ENCODE results near the gene SORCS2.

Gene SORCS2

GRCh38 chr4:7662507-7662846 lies 470.1 kb downstream of the SORCS2 start:
- no peak for DNase-seq

GRCh38 chr4:7663075-7663541 lies 470.8 kb downstream of the SORCS2 start:
- no peak for DNase-seq

DNA sequence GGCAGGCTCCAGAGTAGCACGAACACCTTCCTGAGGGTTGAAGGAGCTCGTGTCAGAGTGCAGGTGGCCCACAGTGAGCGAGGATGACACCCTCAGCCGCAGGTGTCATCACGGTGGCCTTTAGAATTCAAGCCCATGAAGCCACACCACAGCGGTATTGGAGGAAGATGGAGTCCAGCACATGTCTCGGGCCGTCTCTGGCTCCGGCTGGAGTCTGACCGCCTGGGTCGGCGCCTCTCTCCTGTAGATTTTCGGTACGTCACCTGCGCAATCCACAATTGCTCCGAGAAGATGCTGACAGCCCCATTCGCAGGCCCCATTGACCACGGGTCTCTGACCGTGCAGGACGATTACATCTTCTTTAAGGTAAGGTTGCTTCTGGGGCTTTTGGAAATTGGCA lies 471.8 kb downstream of the SORCS2 start:
- DNase-seq: no peak

- no peak for DNase-seq
These were observed 473.0 kb downstream of the SORCS2 start for GRCh38 chr4:7665321-7665720.

DNA sequence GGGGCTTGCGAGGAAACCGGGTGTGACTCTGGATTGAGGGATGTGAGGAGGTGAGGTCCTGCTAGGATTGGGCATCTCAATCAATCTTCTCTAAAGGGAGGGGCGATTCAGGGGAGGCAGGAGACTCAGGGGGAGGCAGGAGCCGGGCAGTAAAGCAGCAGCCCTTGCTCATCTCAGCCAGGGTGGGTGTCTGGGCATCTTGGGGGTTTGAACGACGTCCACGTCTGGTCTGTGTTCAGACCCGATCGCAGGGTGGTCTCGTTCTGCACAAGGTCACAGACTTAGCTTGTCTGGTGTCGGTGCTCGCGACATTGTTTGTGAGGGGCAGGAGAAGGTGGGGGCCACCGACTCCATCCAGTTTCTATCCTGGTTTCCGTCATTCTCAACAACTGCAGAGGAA lies 473.7 kb downstream of the SORCS2 start:
- no peak for DNase-seq

DNA sequence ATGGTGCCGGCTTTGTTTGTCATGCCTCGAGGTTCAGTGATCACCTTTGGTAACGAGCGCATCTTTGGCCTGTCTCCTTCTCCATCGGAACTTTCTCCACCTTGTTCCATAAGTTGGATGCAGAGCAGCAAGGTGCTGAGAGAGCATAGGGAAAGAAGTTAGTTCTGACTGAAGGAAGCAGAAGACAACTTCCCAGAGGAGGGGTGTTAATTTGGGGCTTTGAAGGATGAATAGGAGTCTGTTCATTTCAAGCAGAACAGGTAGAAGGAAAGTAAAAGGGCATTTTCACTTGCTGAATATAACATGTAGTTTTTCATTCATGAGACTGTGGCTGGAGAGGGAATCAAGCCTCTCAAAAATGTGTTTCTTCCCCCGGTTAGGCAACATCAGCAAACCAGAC lies 474.4 kb downstream of the SORCS2 start:
- DNase-seq: no peak

GRCh38 chr4:7668271-7668670 lies 475.9 kb downstream of the SORCS2 start:
- no peak for DNase-seq

DNA sequence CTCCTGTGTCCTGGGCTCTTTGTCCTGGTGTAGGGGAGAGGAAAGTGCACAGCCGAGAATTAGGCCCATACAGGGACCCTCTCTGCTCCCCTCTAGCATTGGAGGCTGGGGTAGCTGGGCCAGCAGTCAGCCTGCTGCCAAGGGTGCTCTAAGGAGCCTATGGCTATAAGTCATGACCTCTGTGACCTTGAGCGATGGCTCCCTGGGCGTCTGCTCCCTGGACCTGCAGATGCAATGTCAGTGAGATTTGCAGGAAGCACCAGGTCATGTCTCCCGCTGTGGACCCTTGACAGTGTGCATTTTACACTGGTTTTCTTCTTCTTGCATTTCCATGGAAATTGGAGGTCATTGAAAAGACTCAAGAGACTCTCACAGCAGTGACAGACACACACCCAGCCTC lies 476.5 kb downstream of the SORCS2 start:
- DNase-seq: no peak

DNA sequence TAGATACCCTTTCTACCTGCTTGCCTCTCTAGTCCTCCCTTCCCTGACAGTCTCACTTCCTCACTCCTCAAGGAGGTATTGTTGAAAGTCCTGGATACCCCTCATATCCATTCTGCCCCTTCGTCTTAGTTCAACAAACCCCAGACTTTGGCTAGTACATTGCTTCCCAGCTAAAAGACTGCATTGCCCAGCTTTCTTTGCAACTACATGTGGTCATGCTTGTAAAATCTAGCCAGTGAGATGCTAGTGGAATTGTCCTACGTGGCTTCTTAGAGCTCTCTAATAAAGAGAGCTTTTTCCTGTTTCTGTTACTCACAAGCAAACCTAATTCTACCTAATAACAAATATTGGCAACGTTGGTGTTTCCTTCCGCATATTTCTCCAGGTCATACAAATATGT lies 480.3 kb downstream of the SORCS2 start:
- DNase-seq: no peak

GRCh38 chr4:7673121-7673520 lies 480.8 kb downstream of the SORCS2 start:
- no peak for DNase-seq

DNA sequence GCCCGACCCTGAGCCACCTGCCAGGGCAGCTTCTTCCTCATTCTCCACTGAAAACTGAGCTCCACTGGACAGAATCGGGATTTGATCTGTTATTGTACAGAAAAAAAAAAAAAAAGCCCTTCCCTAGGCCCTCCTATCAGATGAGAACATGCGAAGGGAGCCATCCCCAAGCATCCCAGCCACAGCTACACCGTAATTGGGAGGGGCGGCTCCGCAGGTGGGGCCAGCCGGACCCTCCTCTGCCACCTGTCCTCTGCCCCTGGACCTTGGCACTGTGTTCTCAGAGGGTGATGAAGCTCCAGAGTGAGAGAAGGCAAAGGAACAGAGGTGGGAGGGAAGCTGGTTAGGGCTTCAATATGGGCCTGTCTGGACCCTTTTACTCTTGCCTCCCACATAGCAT lies 482.4 kb downstream of the SORCS2 start:
- no peak for DNase-seq

- DNase-seq: no peak
These were observed 482.8 kb downstream of the SORCS2 start for GRCh38 chr4:7675136-7675535.

DNA sequence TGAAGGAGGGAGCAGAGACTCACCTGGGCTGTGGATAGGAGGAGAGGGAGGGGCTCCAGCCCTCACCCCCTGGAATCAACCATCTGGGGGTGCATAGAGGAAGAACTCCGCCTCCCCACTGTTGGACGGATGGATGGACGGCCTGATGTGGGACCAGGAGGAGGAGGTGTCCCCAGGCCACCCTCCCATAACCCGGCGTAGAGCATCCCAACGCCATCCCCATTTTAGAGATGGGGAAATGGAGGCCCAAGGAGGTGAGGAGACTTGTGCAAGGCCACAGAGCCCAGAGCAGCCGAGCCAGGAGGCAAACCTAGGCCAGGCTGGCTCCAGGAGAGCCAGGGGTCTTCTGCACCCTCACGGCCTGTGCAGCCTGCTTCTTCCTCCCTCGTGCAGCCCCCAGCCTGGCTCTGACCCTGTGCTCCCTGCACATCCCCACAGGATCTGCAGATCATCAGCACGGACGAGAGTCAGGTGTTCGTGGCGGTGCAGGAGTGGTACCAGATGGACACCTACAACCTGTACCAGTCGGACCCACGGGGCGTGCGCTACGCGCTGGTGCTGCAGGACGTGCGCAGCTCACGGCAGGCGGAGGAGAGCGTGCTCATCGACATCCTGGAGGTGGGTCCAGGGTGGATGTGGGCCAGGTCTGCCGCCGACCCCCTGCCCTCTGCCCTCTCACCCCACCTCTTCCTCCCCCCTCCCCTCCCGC lies 483.4 kb downstream of the SORCS2 start:
- DNase-seq: no peak

- DNase-seq: no peak
These were observed 484.1 kb downstream of the SORCS2 start for GRCh38 chr4:7676398-7676922.

GRCh38 chr4:7677086-7677485 lies 484.7 kb downstream of the SORCS2 start:
- no peak for DNase-seq

GRCh38 chr4:7677799-7678301 lies 485.5 kb downstream of the SORCS2 start:
- no peak for DNase-seq

- DNase-seq: no peak
These were observed 486.0 kb downstream of the SORCS2 start for GRCh38 chr4:7678318-7678852.

DNA sequence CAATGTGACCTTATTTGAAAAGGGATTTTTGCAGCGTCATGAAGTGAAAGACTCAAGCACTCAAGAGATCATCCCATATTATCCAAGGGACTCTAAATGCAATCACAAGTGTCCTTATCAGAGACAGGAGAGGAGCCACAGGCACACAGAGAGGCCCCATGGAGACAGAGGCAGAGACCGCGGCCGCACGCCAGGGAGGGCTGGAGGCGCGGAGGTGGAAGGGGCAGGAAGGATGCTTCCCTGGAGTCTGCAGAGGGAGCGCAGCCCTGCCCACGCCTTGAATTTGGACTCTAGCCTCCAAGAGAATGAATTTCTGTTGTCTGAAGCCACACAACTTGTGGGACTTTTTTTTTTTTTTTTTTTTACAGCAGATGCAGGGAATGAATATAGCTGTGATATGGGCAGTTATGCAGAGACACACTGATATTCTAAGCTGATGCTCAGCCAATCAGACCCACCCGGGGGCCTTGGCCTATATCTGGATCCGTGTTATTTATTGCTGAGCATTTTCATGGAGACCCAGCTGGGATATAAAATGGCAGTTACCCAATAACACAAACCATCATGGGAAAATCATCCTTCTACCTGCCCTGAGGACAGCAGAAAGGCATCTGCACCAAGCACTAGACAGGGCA lies 487.2 kb downstream of the SORCS2 start:
- DNase-seq: no peak

DNA sequence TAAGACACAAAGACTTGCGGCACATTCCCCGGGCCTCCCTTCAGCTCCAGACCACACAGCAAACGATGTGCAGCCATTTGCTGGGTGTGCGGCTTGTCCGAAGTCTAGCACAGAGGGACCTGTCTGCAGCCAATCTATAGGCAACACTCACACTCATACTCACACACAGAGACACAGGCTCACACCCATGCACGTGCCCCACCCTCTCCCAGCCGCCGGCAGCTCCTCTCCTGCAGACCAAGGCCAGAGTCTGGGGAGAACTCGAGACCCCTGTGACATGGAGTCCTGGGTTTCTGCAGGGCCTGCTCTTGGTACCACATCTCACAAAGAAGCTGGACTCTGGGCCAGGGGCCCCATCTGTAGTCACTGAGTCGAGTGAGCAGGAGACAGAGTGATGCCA lies 487.8 kb downstream of the SORCS2 start:
- DNase-seq: no peak

- no peak for DNase-seq
These were observed 488.4 kb downstream of the SORCS2 start for GRCh38 chr4:7680731-7681130.

GRCh38 chr4:7683126-7683703 lies 490.9 kb downstream of the SORCS2 start:
- DNase-seq: no peak

GRCh38 chr4:7684294-7684693 lies 492.0 kb downstream of the SORCS2 start:
- DNase-seq: no peak

DNA sequence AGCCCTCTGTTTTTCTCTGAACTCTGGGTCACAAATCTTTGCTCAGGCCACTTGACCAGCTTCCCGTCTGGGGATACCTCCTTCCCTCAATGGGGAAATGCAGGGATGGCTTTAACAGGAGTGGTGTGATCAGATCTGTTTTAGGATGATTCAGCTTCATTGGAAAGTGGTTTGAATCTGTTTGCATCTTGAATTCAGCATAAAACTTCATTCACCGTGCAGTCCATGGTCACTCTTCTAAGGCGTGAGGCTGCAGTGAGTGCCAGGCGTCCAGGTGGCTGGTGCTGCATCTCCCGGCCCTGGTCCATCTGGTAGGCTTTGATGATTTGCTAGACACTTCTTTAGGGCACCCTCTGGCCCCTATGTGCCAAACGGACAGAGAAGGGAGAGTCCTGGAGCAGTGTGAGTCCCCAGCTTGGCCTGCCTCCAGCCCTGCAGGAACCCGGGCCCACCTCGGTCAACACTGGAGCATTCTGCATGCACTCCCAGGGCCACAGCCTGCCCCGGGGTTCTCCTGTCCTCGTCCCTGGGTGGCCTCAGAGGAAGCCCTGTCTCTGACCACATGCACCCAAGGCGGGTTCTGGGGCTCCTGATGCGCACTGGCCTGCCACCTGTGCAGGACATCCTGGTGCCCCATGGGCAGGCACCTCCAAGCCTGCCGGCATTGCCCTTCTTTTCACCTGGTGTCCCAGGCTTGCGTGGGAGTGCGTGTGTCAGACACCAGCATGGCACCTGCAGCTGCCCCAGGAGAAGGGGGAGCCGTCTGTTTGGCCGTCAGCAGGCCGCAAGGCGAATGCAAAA lies 493.9 kb downstream of the SORCS2 start:
- DNase-seq: no peak
